ENCODE results near the gene MACC1. TPM values are rescaled to one million over a fixed set of nuclear protein-coding genes. Genes with fewer than 3 reads are reported as not detected.

The MACC1 gene
- total and polyA plus RNA-seq, 12 donors: under 0.01 to 0.82 (median 0.20) TPM; not detected in 4

DNA sequence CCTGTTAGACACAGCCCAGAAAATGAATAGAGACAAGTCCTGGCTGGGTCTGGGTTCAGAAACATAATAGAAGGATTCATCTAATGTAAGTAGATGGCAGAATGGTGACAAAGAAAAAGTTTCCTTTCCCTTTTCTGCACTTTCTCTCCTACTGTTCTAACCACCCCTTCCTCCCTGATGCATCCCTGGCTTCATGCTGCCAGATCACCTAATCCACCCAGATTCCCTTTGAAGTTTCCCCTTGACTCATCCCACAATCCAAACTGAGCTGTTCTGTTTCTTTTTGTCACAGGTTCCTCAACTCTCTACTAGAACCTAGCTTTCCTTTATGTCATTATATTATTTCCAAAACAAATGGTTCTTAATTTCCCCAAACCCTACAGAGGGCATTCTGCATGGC, 1.1 kb upstream of the MACC1 start:
- Histone ChIP-seq H3K9me3 (no peaks in the 10 kb centered on the region), H3K27me3 (no peaks in the 10 kb centered on the region), H3K27ac (no peak overlapping the region), H3K4me3 (no peak overlapping the region), H3K36me3 (no peaks in the 10 kb centered on the region), H3K4me1 (peaks cover 0 to 53% (median 10%) of the 10 kb centered on the region in 9 donors)
- TF ChIP-seq, protein P1, sequence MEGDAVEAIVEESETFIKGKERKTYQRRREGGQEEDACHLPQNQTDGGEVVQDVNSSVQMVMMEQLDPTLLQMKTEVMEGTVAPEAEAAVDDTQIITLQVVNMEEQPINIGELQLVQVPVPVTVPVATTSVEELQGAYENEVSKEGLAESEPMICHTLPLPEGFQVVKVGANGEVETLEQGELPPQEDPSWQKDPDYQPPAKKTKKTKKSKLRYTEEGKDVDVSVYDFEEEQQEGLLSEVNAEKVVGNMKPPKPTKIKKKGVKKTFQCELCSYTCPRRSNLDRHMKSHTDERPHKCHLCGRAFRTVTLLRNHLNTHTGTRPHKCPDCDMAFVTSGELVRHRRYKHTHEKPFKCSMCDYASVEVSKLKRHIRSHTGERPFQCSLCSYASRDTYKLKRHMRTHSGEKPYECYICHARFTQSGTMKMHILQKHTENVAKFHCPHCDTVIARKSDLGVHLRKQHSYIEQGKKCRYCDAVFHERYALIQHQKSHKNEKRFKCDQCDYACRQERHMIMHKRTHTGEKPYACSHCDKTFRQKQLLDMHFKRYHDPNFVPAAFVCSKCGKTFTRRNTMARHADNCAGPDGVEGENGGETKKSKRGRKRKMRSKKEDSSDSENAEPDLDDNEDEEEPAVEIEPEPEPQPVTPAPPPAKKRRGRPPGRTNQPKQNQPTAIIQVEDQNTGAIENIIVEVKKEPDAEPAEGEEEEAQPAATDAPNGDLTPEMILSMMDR (IDR thresholded peaks at IDR 0.05): no peak
- intact Hi-C loops (cut with DNase I): no loop called here
- DNase-seq: no peak
- no peak for ATAC-seq

DNA sequence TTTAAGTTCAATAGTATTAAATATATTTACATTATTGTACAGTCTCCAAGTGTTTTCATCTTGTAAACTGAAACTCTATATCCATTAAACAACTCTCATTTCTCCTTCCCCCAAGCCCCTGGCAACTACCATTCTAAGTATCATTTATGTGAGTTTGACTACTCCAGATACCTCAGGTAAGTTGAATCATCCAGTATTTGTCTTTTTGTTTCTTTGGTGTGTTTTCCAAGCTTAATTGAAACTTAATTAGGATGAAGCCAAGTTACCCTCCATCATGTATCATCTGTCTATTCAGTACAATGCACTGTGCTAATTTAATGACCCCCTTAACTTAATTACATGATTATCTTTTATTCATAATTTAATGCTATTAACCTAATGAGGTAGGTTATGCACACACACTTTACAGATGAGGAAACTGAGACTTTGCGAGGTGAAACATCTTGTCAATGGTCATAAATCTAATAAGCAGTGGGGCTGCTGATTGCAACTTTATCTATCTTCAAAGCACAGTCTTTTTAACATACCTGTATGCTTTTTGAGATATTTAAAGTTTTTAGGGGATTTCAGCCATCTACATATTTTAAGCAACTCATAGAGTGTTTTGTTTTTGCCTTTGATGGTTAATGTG, 663 bp downstream of the MACC1 start:
- no peak overlapping the region for H3K4me3 ChIP-seq
- no peak for DNase-seq
- 84 to 89% methylated on average over 1 of the region's 1 CpG for WGBS, 2 donors
- intact Hi-C loops (cut with DNase I): no loop called here
- no peaks in the 10 kb centered on the region for H3K9me3 ChIP-seq
- H3K36me3 ChIP-seq: no peaks in the 10 kb centered on the region
- peak overlapping the region in 1 of 10 donors; percentile 56 for H3K27ac ChIP-seq
- TF ChIP-seq, protein P1 (IDR thresholded peaks at IDR 0.05): no peak
- H3K27me3 ChIP-seq: no peaks in the 10 kb centered on the region
- peaks cover 0 to 46% (median 10%) of the 10 kb centered on the region in 9 donors for H3K4me1 ChIP-seq
- no peak for ATAC-seq

DNA sequence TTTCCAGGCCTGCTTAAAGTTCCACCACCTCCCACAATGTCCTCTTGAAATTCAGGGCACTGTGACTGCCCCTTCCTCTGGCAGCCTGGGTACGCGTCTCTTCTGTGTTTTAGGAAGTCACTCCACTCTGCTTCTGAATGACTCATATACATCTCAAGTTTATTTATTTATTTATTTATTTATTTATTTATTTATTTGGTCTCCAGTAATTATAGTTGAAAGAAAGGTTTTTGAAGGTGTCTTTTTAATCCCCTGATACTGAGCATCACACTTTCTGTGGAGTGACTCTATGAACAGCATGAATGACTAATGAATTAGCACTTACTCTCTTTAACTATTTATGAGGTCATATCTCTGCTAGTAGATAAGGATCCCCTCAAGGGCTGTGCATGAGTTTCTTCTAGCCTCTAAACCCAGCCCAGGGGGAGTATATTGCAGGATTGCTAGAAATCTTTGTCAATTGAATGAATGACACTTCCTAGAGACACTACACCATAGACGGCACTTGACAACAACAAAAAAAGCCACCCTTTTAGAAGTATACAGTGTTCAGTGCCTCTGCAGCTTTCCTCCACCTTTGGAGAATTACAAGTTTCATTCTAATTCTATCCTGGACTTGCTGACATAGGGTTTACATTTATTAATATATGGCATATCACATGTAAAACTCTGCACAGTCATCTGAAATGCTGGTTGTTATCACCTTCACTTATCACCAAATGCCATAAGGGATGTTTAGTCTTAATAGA, 2.1 kb downstream of the MACC1 start:
- no peak for ATAC-seq
- 65 to 79% methylated on average over 3 of the region's 3 CpGs for WGBS, 2 donors

DNA sequence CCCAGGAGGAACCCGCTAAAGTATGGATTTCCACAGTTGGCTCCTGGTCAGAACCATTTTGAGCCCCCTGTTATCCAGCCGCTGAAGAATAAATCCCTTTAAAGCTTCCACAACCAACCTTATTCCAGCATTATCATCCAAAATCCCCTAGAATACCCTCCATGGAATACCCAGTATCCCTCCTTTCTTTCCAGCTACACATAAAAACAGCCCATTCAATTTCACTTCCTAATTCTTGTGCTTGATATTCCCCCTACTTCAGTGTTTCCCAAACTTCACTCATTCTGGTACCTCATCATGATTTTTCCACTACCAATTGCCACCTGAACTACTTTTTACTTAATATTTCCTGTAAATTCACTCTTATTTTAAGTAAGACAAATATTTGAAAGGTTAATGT, 3.1 kb downstream of the MACC1 start:
- 93 to 95% methylated on average over 2 of the region's 2 CpGs for WGBS, 2 donors
- TF ChIP-seq, protein P1 (IDR thresholded peaks at IDR 0.05): no peak

More for the DNA sequence above, 2.1 kb downstream of the MACC1 start:
- H3K4me1 ChIP-seq: peaks cover 0 to 32% (median 7%) of the 10 kb centered on the region in 9 donors
- no peaks in the 10 kb centered on the region for H3K9me3 ChIP-seq
- no peaks in the 10 kb centered on the region for H3K27me3 ChIP-seq
- H3K27ac ChIP-seq: no peak overlapping the region
- H3K36me3 ChIP-seq: no peaks in the 10 kb centered on the region
- no peak overlapping the region for H3K4me3 ChIP-seq
- intact Hi-C loops (cut with DNase I): no loop called here
- no peak for DNase-seq
- TF ChIP-seq, protein P1 (IDR thresholded peaks at IDR 0.05): no peak

More for the DNA sequence above, 3.1 kb downstream of the MACC1 start:
- peaks cover 0 to 23% (median under 1%) of the 10 kb centered on the region in 9 donors for H3K4me1 ChIP-seq
- no peak overlapping the region for H3K27ac ChIP-seq
- no peaks in the 10 kb centered on the region for H3K36me3 ChIP-seq
- ATAC-seq (no peak), DNase-seq (no peak)
- intact Hi-C loops (cut with DNase I): no loop called here
- H3K9me3 ChIP-seq: peaks cover 0 to 7% (median 0%) of the 10 kb centered on the region in 11 donors
- H3K27me3 ChIP-seq: no peaks in the 10 kb centered on the region
- H3K4me3 ChIP-seq: no peak overlapping the region
